Gastrocnemius medialis (tissue), 4 donors: ENCODE measurements around the gene FARS2.

Experiments used
- POLR2A ChIP-seq, 2 donors: fragments of 450-650 bp; IDR thresholded peaks; one replicate each; pipeline ENCODE4 v1.6.1; 2017; ENCODE audit warnings: antibody characterized with exemption in 2 of 2, mild to moderate bottlenecking in 2 of 2, moderate library complexity in 2 of 2
- TF ChIP-seq, protein P1 (sequence below), 5 experiments: fragments of 450-650 bp in 3 of 5; fragments of 200-600 bp in 2 of 5; sonication (generic) in 2 of 5; IDR thresholded peaks in 4 of 5; conservative IDR thresholded peaks in 1 of 5; 1 replicate in 4 of 5; 2 replicates in 1 of 5; pipeline ENCODE4 v1.5.1; 2016 to 2019; ENCODE audit warnings: antibody characterized with exemption in 5 of 5, mild to moderate bottlenecking in 3 of 5, moderate library complexity in 3 of 5

DNA sequence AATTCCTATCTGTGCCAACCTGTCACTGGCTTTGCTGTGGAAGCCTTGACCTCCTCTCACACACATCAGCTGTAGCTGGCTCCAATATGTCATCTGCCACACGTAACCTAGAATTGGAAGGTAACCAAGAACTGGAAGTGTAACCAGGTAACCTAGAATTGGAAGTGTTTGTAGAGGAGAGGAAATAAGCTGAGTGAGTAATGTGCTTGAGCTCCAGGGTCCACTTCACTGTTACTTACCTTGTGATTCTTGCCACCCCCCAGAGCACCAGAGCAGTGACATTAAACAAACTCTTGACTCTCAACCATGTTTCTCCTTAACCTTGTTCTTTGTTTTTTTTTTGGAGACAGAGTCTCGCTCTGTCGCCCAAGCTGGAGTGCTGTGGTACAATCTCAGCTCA, 394.9 kb downstream of the FARS2 start:
- TF ChIP-seq POLR2A (IDR thresholded peaks at IDR 0.05), result no peak
- TF ChIP-seq, protein P1, sequence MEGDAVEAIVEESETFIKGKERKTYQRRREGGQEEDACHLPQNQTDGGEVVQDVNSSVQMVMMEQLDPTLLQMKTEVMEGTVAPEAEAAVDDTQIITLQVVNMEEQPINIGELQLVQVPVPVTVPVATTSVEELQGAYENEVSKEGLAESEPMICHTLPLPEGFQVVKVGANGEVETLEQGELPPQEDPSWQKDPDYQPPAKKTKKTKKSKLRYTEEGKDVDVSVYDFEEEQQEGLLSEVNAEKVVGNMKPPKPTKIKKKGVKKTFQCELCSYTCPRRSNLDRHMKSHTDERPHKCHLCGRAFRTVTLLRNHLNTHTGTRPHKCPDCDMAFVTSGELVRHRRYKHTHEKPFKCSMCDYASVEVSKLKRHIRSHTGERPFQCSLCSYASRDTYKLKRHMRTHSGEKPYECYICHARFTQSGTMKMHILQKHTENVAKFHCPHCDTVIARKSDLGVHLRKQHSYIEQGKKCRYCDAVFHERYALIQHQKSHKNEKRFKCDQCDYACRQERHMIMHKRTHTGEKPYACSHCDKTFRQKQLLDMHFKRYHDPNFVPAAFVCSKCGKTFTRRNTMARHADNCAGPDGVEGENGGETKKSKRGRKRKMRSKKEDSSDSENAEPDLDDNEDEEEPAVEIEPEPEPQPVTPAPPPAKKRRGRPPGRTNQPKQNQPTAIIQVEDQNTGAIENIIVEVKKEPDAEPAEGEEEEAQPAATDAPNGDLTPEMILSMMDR (IDR thresholded peaks at IDR 0.05 in 4 of 5, conservative IDR thresholded peaks at IDR 0.05 in 1 of 5), result no peak
